AG04449 (cell line): ENCODE data around the gene SH3PXD2A.

ENCODE experiments used
- CTCF ChIA-PET: fragments of 350-600 bp; formaldehyde crosslinking; extraction: SDS; loops from one replicate; lab custom pipeline; 2021; ENCODE audit warnings: antibody characterized with exemption; lab: Yijun Ruan, JAX
- POLR2A ChIA-PET: fragments of 400-600, 350-600 bp; formaldehyde crosslinking; extraction: SDS; loops from one replicate; lab custom pipeline; 2020; ENCODE audit warnings: antibody characterized with exemption, inconsistent platforms; lab: Yijun Ruan, JAX
- DNase-seq: peaks from one replicate; pipeline ENCODE4 v3.0.0-alpha.2; 2010; ENCODE audit warnings: low read depth, low spot score
- H3K4me3 ChIP-seq: 2 replicates; pipeline ENCODE4 v1.5.1; 2011; ENCODE audit warnings: low read depth, mild to moderate bottlenecking, control low read depth, low read length
- CTCF ChIP-seq: IDR thresholded peaks from one replicate; pipeline ENCODE4 v1.5.1; 2011; ENCODE audit warnings: mild to moderate bottlenecking, moderate library complexity, low read length, control low read depth, inconsistent platforms; ENCODE audit not compliant: insufficient read depth; ENCODE audit errors: missing control alignments

Gene SH3PXD2A

GRCh38 chr10:103598654-103599115 is 256.7 kb downstream of the SH3PXD2A start:
- no peak overlapping the region for H3K4me3 ChIP-seq
- ChIA-PET POLR2A (interaction anchor here (0.7 kb wide), 1 partner anchor 87 kb away, joined by 4 read pairs; no protein-coding TSS in a partner anchor), CTCF (interaction anchor here (0.6 to 21.5 kb wide), 27 partner anchors 10 to 289 kb away, joined by 3 to 447 read pairs (median 4); partner anchors contain the start of gene SH3PXD2A)
- peak; percentile 28 for DNase-seq
- TF ChIP-seq CTCF: peak; percentile 75

DNA sequence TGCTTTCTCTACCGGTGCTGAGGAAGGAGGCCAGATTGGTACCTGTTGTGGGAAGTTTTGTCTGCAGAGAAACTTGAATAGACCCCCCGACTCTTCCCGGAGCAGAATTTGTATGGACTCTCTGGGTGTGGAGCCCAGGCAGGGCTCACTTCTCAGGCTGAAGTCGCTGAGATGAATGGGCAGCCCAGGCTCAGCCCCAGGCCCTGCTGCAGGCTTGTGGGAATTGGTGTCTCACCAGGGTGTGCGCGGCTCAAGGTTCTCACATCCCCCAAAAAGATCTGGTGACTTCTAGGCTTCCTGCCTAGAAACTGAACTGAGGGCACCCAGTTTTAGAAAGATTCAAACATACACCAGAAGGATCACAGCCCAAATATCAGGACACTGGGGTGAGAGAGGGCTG is 258.4 kb downstream of the SH3PXD2A start:
- H3K4me3 ChIP-seq: no peak overlapping the region
- no peak for TF ChIP-seq CTCF
- no peak for DNase-seq
- CTCF ChIA-PET: interaction anchor here (0.6 to 21.5 kb wide), 7 partner anchors 8 to 288 kb away, joined by 3 to 447 read pairs (median 4); no protein-coding TSS in a partner anchor
- POLR2A ChIA-PET: no interaction called here

GRCh38 chr10:103595933-103596726 is 259.2 kb downstream of the SH3PXD2A start:
- TF ChIP-seq CTCF: no peak
- no peak for DNase-seq
- no peak overlapping the region for H3K4me3 ChIP-seq
- ChIA-PET POLR2A (no interaction called here), CTCF (interaction anchor here (1.1 to 21.5 kb wide), 5 partner anchors 10 to 289 kb away, joined by 3 to 447 read pairs (median 4); no protein-coding TSS in a partner anchor)

- POLR2A ChIA-PET: interaction anchor here (0.5 to 1.0 kb wide), 2 partner anchors 68 to 90 kb away, joined by 3 to 6 read pairs; no protein-coding TSS in a partner anchor
- no peak for DNase-seq
- CTCF ChIA-PET: interaction anchor here (0.7 to 21.5 kb wide), 24 partner anchors 8 to 275 kb away, joined by 3 to 447 read pairs (median 4); partner anchors contain the start of gene NEURL1
Measured at GRCh38 chr10:103593022-103593570, 262.3 kb downstream of the SH3PXD2A start.

DNA sequence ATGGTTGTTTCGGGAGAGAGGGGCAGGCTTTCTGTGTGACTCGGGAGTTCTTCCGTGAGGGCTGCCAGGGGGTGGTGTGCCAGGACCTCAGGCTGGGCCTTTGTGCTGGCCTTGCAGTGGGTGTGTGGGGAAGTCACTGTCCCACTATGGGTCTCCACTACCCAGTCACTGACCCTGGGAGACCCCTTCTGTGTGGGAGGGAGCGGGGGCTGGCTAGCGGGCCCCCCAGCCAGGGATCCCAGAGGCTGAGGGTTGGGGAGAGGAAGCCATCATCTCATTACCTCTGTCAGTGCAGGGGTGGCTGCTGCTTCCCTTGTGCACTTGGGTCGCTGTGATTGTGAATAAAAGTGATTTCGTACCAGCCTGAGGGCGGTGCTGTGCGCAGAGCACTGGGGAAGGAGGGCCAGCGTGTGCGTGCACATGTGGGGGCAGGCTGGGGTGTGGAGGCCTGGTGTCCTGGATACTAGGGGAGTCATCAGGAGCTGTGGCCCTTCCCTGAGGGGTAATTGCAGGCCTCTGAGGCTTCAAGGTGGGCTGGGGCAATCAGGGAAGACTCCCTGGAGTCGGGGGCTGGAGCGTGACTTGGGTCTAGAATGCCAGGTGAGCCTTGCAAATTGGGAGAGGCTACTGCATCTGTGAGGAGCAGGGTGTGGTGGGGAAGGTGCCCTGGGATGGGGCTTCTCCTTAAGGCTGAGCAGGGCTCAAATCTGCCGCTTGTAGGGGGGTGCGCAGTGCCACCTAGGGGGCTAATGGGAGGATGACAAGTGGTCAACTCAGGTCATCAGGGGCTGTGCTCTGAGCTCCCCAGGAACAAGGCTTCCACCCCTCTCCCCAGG is 263.0 kb downstream of the SH3PXD2A start:
- TF ChIP-seq CTCF: peak; percentile 80
- DNase-seq: no peak
- no peak overlapping the region for H3K4me3 ChIP-seq
- ChIA-PET POLR2A (interaction anchor here (0.5 to 1.0 kb wide), 2 partner anchors 69 to 89 kb away, joined by 3 to 6 read pairs; no protein-coding TSS in a partner anchor), CTCF (interaction anchor here (0.7 to 21.5 kb wide), 24 partner anchors 8 to 276 kb away, joined by 3 to 447 read pairs (median 5); partner anchors contain the start of gene NEURL1)

More at GRCh38 chr10:103593022-103593570, 262.3 kb downstream of the SH3PXD2A start:
- TF ChIP-seq CTCF: no peak
- H3K4me3 ChIP-seq: no peak overlapping the region
